ENCODE measurements around the gene RPS10.
"Not testable (repeated sequence)": the region's sequence is repeated elsewhere in the genome, so short reads cannot be mapped to it uniquely, and the experiment has no call there.

Gene RPS10

GRCh38 chr6:34447386-34447785 is 21.5 kb upstream of the RPS10 start:
- no peak for DNase-seq

- DNase-seq: no peak
Measured at GRCh38 chr6:34445313-34445860, 19.5 kb upstream of the RPS10 start.

GRCh38 chr6:34441526-34441925 is 15.7 kb upstream of the RPS10 start:
- no peak for DNase-seq

GRCh38 chr6:34439442-34439841 is 13.6 kb upstream of the RPS10 start:
- DNase-seq: no peak

- no peak for DNase-seq
Measured at GRCh38 chr6:34438705-34439104, 12.8 kb upstream of the RPS10 start.

- no peak for DNase-seq
Measured at GRCh38 chr6:34437644-34437970, 11.7 kb upstream of the RPS10 start.

GRCh38 chr6:34436803-34437643 is 11.2 kb upstream of the RPS10 start:
- no peak for DNase-seq

GRCh38 chr6:34435916-34436315 is 10.0 kb upstream of the RPS10 start:
- DNase-seq: no peak

GRCh38 chr6:34425132-34425497 is 754 bp downstream of the RPS10 start:
- DNase-seq: no peak

GRCh38 chr6:34424200-34425131 is 1.4 kb downstream of the RPS10 start:
- DNase-seq: no peak

GRCh38 chr6:34423254-34423653 is 2.6 kb downstream of the RPS10 start:
- no peak for DNase-seq

- no peak for DNase-seq
Measured at GRCh38 chr6:34418367-34418766, 7.5 kb downstream of the RPS10 start.

- no peak for DNase-seq
Measured at GRCh38 chr6:34416877-34417371, 8.9 kb downstream of the RPS10 start.

- DNase-seq: no peak
Measured at GRCh38 chr6:34414999-34415858, 10.6 kb downstream of the RPS10 start.

GRCh38 chr6:34412643-34413214 is 13.1 kb downstream of the RPS10 start:
- DNase-seq: no peak

- no peak for DNase-seq
Measured at GRCh38 chr6:34412016-34412415, 13.9 kb downstream of the RPS10 start.

GRCh38 chr6:34407915-34408314 is 18.0 kb downstream of the RPS10 start:
- DNase-seq: not testable (repeated sequence)

GRCh38 chr6:34396518-34396917 is 29.4 kb downstream of the RPS10 start:
- DNase-seq: no peak

GRCh38 chr6:34393966-34394305 is 31.9 kb downstream of the RPS10 start:
- no peak for DNase-seq

GRCh38 chr6:34393191-34393965 is 32.5 kb downstream of the RPS10 start:
- DNase-seq: no peak

GRCh38 chr6:34392497-34393190 is 33.2 kb downstream of the RPS10 start, which contains the start of gene NUDT3:
TSS of gene NUDT3 (minus strand) at chr6:34392669. CDS start at chr6:34392362, 307 bp downstream.
- peak; percentile 91 for DNase-seq

Data from NCI-H1092 (cell line).